GM21423 (cell line): Measurements from ENCODE around the gene TRAF3IP3.

ENCODE experiments used
- ATAC-seq: cut with Tn5 transposase; IDR thresholded peaks from one replicate; pipeline ENCODE4 v1.9.1; 2021; ENCODE audit warnings: mild to moderate bottlenecking, moderate library complexity; ENCODE audit not compliant: unreplicated experiment

Gene TRAF3IP3, protein sequence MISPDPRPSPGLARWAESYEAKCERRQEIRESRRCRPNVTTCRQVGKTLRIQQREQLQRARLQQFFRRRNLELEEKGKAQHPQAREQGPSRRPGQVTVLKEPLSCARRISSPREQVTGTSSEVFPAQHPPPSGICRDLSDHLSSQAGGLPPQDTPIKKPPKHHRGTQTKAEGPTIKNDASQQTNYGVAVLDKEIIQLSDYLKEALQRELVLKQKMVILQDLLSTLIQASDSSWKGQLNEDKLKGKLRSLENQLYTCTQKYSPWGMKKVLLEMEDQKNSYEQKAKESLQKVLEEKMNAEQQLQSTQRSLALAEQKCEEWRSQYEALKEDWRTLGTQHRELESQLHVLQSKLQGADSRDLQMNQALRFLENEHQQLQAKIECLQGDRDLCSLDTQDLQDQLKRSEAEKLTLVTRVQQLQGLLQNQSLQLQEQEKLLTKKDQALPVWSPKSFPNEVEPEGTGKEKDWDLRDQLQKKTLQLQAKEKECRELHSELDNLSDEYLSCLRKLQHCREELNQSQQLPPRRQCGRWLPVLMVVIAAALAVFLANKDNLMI

DNA sequence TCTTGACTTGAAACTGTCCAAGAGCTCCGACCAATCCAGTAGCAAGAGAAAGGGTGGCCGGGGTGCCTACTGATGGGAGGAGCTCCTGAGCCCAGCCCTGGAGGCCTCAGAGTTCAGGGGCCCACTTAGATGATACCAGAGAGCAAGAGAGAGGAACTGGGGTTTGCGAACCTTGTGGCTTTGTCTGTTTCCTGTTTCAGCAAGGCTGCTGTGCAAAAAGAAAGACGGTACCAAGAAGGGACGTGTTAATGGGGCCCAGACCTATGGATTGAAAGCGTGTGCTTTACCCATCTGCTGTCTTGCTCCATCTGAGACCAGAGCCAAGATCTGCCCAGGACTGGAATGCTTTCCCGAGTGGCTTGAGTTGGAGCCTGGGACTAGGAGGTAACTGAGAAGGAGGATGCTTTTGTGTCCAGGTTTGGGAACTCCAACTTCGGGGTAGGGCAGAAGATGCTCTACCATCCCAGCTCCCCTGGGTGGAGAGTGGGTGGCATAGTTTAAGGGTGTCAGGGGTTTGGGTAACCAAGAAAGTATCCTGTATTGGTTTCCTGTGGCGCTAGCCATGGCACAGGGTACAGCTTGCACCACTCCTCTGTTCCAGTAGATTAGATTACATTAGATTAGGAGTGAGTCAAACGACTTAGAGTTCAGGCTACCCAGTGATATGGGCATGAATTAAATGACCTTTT is at the start of gene TRAF3IP3:
Gene TRAF3IP3 (plus strand): TSS at position 128 of the 689 bp plus-strand sequence. CDS start 3,987 bp downstream, outside the sequence.
- ATAC-seq: peak; percentile 72

DNA sequence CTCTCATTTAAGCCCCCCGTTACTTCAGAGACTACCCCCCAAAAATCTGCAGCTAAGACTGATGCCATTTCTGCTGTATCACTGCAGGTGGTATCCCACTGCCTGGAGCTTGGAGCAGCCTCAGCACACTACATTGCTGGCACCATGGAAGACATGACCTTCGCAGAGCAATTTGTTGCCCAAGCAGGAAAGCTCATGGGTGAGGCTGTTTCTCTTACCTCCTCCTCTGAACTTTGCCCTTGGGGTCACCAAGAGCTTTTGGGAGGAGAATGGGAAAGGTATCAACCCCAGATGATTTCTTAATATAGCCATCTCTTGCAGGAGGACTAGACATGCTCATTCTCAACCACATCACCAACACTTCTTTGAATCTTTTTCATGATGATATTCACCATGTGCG is 49.2 kb upstream of the TRAF3IP3 start:
- ATAC-seq: no peak

DNA sequence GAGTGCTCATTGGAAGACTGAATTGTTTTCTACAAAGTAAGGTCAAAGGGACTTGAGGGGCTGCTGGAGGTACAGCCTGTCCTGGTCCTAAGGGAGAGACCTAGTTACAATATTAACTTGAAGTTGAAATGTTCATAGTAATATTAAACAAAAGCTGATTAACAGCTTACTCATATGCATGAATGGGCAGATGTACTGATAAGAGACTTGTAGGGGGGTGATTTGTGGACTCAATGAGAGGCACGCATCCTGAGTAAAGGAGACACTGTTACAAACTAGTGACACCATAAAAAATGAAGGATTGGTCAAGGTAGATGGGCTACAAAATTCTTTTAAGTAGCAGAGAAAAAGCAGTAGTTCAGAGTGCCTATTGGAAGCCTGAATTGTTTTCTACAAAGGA is 48.5 kb upstream of the TRAF3IP3 start:
- ATAC-seq: no peak

DNA sequence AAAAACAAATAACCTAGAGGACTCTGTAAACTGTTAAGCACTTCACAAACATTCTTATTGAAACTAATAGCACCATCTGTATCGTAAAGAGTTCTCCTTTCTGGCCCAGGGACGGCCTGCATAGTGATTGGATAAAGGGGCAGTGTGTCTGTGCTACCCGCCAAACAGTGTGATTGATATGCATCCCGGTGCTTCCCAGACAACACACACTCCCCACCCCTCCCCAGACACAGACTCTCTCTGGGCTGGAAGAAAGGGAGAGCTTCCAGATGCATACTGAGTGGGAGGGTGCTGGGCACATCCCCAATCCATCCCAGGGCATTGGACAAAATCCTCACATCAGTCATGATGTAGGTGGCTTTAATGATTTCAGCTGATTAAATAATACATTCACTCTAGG is 47.6 kb upstream of the TRAF3IP3 start:
- no peak for ATAC-seq

DNA sequence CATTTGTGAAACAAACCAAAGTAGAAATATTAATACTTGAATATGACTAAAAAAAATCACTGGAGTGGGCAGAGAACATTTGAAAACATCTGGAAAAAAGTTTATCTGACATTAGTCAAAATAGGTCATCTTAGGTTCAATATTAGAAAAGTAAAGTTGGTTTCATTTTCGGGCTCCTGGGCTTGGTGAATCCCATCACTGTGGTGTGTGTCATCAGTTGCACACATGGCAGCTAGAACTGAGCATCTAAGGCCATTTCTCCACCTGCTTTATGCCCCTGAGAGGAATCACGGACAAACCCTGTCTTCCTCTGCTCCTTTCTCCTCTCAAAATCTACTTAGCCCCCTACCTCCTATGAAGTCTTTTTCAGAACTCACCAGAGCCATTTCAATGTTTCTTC is 45.8 kb upstream of the TRAF3IP3 start:
- no peak for ATAC-seq

DNA sequence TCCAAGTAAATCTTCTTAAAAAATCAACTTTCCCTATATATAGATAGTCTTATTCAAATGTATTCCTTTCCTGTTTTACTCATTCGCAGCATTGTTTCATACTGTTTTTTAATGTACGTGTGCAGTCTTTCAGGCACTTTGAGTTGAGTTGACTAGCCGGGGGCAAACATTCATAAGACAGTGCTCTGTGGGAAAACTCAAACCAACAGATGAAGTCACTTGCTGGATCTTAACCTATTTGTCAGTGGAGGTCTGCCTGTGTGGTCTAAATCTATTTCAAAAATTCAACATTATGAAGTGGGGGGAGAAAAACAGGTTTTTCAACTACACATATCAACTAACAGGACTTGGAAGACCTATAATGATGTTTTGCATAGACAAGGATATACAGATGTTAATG is 45.0 kb upstream of the TRAF3IP3 start:
- no peak for ATAC-seq

DNA sequence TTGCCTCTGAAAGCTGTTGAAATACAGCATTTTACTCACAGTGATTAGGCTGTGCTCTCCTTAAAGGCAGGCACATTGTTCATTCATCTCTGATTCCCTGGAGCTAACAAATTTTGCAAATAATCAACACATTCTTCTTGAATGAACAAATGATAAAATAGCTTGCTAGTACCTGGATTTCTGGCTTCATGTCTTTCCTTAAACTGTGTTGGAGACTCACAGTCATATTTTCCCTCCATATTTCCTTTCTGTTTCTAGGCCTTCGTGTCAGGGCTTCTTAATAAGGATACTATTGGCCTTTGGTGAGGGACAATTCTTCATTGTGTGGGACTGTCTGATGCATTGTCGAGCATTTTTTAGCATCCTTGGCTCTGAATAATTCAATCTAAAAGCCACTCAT is 41.5 kb upstream of the TRAF3IP3 start:
- ATAC-seq: no peak

DNA sequence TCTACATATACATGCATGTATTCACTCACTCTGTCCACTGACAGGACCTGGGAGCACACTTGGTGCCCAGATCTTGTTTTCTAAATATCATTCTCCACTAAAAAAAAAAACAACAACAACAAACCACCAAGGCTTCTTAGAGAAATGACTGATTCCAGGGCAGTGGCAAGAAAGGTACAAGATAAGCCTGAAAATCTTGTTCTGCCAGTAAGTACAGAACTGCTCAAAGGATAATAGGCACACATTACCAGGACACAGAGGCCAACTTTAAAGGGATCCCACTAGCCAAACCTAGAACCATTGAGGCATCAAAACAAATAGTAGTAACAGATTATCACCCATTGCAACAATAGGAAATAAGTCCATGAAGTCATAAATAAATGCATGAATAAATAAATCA is 40.5 kb upstream of the TRAF3IP3 start:
- no peak for ATAC-seq

DNA sequence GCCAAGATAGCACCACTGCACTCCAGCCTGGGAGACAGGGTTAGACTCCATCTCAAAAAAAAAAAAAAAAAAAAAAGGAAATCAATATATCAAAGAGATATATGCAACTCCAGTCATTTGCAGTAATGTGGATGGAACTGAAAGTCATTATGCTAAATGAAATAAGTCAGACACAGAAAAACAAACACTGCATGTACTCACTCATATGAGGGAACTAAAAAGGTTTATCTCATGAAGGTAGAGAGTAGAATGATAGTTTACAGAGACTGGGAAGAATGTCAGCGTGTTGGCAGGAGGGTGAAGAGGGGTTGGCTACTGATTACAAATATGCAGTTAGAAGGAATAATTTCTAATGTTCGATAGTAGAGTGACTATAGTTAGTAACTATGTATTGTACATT is 38.0 kb upstream of the TRAF3IP3 start:
- ATAC-seq: no peak

DNA sequence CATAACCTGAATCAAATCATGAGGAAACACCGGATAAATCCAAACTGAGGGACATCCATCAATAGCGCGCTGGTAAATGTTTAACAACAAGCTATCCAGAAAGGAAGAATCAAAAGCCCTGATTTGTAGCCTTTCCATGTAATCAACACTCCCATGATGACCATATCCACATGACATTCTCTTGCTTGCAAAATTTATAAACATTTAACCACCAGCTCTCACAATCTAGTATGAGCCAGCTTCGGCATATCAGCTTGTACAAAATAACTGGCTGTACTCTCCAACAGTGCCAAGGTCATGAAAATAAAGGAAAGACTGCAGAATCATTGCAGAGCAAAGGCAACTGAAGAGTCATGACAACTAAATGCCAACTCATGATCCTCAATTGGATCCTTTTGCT is 35.5 kb upstream of the TRAF3IP3 start:
- no peak for ATAC-seq

DNA sequence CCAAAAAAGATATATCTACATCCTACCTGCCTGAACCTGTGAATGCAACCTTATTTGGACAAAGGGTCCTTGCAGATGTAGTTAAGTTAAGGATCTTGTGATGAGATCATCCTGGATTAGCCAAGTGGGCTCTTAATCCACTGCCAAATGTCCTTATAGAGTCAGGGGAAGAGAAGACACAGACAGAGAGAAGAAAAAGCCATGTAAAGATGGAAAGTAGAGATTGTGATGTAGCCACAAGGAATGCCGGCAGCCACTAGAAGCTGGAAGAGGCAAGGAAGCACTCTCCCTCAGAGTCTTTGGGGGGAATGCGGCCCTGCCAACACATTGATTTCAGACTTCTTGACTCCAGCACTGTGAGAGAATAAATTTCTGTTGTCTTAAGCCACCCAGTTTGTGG is 35.0 kb upstream of the TRAF3IP3 start:
- no peak for ATAC-seq

DNA sequence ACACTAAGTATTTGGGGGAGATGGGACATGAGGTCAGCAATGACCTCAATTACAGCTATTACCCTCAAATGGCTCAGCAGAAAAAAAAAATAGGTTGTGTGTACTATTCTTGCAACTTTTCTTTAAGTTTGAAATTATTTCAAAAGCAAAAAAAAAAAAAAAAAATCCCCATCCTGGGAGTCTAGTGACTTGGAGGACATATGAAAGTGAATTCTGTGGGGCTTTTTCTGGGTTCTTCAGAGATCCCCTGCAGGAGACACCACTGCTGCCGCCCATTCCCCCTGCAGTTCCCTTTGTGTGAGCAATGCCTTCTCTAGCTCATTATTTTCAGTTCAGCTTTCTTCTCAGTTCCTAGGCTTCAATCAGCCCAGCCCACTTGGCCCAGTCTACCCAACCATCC is 34.5 kb upstream of the TRAF3IP3 start:
- ATAC-seq: no peak

DNA sequence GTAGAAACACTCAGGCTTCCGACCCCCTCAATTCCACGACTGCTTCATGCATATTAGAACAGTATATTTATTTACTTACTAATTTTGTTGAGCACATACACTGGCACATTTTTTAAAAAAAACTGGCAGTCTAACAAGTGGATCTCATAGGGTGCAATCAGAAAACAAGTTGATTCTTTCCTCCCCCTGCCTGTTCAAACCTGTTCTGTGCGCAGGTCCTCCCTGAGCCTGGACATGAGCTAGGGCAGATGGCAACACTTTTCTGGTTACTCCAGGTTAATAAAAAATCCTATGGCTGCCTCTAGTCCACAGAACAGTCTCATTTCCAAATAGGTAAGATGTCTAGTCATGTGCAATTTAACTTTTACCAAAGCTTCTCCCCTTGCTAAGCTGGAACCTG is 32.6 kb upstream of the TRAF3IP3 start:
- ATAC-seq: no peak

DNA sequence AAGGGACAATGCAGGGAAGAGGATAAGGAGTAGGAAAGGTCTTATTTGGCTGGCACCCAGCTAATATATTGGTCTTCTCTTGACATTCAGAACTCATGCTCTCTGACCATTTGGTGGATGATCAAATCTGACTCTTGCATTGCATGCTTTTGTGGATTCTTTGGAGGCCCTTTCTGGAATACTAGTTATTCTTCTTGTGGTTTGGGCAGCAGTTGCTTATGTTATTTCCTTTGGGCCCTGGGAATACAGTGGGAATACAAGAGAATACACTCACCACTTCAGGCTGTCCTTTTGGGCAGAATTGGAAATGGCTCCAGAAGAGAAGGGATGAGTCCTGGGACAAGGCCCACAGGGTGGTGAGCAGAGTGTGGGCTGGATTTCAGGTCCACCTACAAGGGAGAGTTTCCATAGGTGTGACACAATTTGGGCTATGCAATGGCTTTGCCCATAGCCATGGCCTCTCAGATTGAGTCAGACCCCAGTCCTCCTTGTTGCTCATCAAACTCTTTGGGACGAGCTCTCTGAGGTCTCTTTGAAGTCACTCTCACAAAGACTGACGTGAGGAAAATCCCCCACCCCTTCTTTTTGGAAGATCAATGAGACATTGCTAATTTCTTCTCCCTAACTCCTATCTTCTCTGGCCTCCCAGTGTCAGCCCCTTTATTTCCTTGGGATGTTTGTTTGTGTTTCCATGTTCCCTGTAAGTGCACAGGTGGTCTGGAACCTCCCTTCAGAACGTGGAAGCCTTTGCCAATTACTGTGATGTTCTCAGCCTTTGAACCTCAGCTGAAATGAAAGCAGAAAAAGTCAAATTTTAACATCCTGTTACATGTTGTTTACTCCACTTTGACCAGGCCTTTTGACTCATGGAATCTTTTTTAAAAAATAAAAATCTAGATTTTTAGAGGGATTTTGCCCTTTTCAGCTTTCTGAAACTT is 31.8 kb upstream of the TRAF3IP3 start:
- ATAC-seq: no peak

DNA sequence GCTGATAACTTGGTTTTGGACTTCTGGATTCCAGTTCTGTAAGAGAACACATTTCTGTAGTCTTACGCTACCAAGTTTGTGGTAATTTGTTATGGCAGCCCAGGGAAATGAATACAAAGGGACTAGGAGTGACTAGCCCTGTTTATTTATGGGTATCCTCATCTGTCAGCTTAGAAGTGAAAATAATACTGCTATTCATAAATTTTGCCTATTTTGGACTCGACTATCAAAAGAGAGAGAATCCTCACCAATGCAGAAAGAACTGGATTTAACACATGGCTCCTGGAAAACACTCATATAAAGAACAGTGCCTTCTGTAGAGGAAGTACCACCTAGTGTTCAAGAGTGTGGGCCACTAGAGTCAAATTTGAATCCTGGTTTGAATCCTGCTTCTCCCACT is 28.6 kb upstream of the TRAF3IP3 start:
- ATAC-seq: no peak

DNA sequence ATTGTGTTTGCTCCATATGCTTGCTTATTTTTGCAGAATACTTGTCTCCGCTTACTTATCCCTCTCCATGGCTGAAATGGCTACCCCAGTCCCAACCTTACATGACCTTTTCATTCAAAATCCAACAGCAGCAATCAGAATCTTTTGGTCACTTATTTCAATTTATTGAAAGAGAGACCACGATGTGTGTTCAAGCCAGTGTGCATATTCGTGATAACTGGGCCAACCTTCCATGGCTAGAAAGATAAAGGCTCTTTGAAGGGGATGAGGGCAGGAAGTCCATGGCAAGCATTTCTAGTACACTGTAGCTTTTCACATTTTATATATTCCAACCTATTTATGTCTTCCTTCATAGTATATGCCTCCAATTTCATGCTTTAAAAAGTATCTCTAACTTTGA is 28.1 kb upstream of the TRAF3IP3 start:
- ATAC-seq: no peak

DNA sequence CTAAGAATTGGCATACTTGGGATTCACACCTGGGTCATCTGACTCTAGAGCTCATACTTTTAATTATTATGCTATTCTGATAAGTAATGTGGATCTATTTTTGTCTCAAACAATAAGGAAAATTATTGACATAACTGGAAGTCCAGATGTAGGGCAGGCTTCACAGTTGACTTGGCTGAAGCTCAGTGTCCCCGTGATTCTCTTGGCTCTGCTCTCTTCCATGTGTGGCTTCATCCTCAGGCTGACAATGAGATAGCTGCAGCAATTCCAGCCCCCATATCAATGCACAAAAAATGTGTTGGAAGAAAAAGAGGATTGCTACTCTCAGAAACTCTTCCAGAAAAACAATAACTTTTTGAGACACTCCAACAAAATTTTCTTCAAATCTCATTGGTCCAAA is 27.4 kb upstream of the TRAF3IP3 start:
- ATAC-seq: no peak

DNA sequence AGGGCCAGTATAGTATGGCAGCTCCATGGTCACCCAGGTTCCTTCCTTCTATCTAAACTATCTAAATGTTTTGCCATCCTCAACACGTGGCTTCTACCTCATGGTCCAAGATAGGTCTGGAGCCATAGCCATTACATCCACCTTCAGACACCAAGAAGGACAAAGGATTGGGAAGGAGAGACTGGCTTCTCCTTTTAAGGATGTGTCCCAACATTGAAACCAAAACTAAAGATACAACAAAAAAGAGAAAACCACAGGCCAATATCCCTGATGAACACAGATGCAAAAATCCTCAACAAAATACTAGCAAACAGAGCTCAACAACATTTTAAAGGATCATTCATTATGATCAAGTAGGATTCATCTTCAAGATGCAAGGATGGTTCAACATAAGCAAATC is 26.4 kb upstream of the TRAF3IP3 start:
- no peak for ATAC-seq

DNA sequence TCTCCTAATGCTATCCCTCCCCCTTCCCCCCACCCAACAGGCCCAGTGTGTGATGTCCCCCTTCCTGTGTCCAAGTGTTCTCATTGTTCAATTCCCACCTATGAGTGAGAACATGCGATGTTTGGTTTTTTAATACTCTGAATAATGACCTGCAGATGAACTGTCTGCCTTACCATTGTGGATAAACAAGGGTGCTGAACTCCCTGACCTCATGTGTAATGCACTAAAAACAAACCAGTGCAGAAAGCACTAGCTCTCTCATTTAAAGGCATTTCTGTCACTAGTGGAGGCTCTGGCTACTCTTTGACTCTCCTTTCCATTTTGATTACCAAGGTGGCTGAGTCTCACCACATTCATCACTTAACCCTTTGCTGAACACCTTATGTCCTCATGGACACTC is 23.1 kb upstream of the TRAF3IP3 start:
- no peak for ATAC-seq

DNA sequence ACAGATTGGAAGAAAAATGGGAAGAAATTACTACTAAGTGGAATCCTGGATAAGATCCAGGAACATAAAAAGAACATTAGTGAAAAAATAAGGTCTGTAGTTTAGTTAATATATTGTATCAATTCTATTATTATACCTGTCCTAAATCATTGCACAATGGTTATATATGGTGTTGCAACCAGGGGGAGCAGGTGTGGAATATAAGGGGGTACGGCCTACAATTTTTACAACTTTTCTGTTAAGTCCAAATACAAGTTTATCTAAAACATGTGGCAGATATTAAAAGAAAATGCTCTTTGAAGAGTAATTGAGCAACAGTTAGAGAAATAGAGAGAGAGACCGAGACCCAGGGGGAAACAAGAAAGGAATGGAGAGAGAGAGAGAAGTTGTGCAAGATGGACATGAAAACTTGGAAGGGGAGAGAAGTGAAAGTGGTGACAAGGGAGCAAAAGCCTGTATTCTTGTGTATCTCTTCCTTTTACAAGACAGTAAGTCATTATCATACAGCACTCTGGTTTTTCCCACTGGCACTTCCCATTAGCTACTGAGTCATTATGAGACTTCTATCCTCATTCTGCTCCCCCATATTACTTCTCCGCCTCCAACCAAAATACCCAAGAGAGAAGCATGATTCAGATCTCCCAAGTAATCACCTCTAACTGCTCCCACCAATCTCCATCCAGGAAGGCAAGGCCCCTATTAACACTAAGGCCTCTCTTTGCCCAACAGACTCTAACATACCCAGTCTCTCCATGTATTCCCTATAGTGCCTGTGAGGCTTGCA is 22.3 kb upstream of the TRAF3IP3 start:
- ATAC-seq: no peak
